ENCODE measurements around the gene PPP2R3C. TPM values are rescaled to one million over a fixed set of nuclear protein-coding genes. Genes with fewer than 3 reads are reported as not detected.

PPP2R3C gene
- polyA plus RNA-seq, 1 donor from 2014 or later = 91.4 TPM

- Histone ChIP-seq H3K27me3 (ENCODE audit: insufficient read depth, low read depth, low read length) (no peaks in the 10 kb centered on the region), H3K4me2 (ENCODE audit: low read length) (no peak overlapping the region), H3K9me2 (ENCODE audit: insufficient read depth, low read length) (no peaks in the 10 kb centered on the region), H3K36me3 (ENCODE audit: insufficient read depth, low read length) (no peaks in the 10 kb centered on the region), H3K4me3 (ENCODE audit: low read length) (no peak overlapping the region), H3K9me3 (ENCODE audit: low read length) (no peaks in the 10 kb centered on the region), H3K27ac (ENCODE audit: low read length) (no peak overlapping the region), H2AFZ (ENCODE audit: low read depth, low read length) (no peak overlapping the region), H3K79me2 (replicated peaks; ENCODE audit: insufficient read depth, low read length) (no peaks in the 10 kb centered on the region), H3K9ac (ENCODE audit: low read length) (no peak overlapping the region), H3F3A (ENCODE audit: insufficient read depth, low read length, poor library complexity, severe bottlenecking) (no peaks in the 10 kb centered on the region), H4K20me1 (ENCODE audit: insufficient read depth) (no peaks in the 10 kb centered on the region)
- no peak for TF ChIP-seq CTCF (IDR thresholded peaks at IDR 0.05; ENCODE audit: poor library complexity, severe bottlenecking)
- TF ChIP-seq EZH2 (IDR thresholded peaks at IDR 0.05; ENCODE audit: borderline replicate concordance, insufficient read depth, low read length, poor library complexity, severe bottlenecking) = no peak
- no peak for TF ChIP-seq SMC3 (conservative IDR thresholded peaks at IDR 0.05; ENCODE audit: poor library complexity)
- no peak for TF ChIP-seq EP300 (conservative IDR thresholded peaks at IDR 0.05; ENCODE audit: poor library complexity, severe bottlenecking)
- no peak for TF ChIP-seq RAD21 (conservative IDR thresholded peaks at IDR 0.05)
- TF ChIP-seq POLR2AphosphoS5 (IDR thresholded peaks at IDR 0.05) = no peak
- TF ChIP-seq TAF1 (IDR thresholded peaks at IDR 0.05; ENCODE audit: low read depth) = no peak
- TF ChIP-seq, protein P1, sequence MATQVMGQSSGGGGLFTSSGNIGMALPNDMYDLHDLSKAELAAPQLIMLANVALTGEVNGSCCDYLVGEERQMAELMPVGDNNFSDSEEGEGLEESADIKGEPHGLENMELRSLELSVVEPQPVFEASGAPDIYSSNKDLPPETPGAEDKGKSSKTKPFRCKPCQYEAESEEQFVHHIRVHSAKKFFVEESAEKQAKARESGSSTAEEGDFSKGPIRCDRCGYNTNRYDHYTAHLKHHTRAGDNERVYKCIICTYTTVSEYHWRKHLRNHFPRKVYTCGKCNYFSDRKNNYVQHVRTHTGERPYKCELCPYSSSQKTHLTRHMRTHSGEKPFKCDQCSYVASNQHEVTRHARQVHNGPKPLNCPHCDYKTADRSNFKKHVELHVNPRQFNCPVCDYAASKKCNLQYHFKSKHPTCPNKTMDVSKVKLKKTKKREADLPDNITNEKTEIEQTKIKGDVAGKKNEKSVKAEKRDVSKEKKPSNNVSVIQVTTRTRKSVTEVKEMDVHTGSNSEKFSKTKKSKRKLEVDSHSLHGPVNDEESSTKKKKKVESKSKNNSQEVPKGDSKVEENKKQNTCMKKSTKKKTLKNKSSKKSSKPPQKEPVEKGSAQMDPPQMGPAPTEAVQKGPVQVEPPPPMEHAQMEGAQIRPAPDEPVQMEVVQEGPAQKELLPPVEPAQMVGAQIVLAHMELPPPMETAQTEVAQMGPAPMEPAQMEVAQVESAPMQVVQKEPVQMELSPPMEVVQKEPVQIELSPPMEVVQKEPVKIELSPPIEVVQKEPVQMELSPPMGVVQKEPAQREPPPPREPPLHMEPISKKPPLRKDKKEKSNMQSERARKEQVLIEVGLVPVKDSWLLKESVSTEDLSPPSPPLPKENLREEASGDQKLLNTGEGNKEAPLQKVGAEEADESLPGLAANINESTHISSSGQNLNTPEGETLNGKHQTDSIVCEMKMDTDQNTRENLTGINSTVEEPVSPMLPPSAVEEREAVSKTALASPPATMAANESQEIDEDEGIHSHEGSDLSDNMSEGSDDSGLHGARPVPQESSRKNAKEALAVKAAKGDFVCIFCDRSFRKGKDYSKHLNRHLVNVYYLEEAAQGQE (IDR thresholded peaks at IDR 0.05; ENCODE audit: borderline replicate concordance) = no peak
- no peak for TF ChIP-seq MXI1 (conservative IDR thresholded peaks at IDR 0.05; ENCODE audit: poor library complexity, severe bottlenecking)
These were observed 43.1 kb upstream of the PPP2R3C start for GRCh38 chr14:35164849-35165248.

DNA sequence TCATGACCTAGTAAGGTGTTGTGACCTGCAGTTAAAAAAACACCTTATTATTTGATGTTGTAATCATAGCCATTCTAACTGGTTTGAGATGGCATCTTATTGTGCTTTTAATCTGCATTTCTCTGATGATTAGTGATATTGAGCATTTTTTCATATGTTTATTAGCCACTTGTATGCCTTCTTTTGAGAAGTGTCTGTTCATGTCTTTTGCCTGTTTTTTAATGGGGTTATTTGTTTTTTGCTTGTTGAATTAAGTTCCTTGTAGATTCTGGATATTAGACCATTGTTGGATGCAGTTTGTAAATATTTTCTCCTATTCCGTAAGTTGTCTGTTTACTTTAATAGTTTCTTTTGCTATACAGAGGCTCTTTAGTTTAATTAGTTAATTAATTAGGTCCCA, 41.6 kb upstream of the PPP2R3C start:
- H3K9ac ChIP-seq (ENCODE audit: low read length) = no peak overlapping the region
- H3F3A ChIP-seq (ENCODE audit: insufficient read depth, low read length, poor library complexity, severe bottlenecking) = no peaks in the 10 kb centered on the region
- TF ChIP-seq SMC3 (conservative IDR thresholded peaks at IDR 0.05; ENCODE audit: poor library complexity) (no peak), EP300 (conservative IDR thresholded peaks at IDR 0.05; ENCODE audit: poor library complexity, severe bottlenecking) (no peak), RAD21 (conservative IDR thresholded peaks at IDR 0.05) (no peak), TAF1 (IDR thresholded peaks at IDR 0.05; ENCODE audit: low read depth) (no peak), MXI1 (conservative IDR thresholded peaks at IDR 0.05; ENCODE audit: poor library complexity, severe bottlenecking) (no peak), POLR2AphosphoS5 (IDR thresholded peaks at IDR 0.05) (no peak), EZH2 (IDR thresholded peaks at IDR 0.05; ENCODE audit: borderline replicate concordance, insufficient read depth, low read length, poor library complexity, severe bottlenecking) (no peak), CTCF (IDR thresholded peaks at IDR 0.05; ENCODE audit: poor library complexity, severe bottlenecking) (no peak)
- TF ChIP-seq, protein P1 (IDR thresholded peaks at IDR 0.05; ENCODE audit: borderline replicate concordance) = no peak
- H3K27me3 ChIP-seq (ENCODE audit: insufficient read depth, low read depth, low read length) = no peaks in the 10 kb centered on the region
- H3K9me2 ChIP-seq (ENCODE audit: insufficient read depth, low read length) = no peaks in the 10 kb centered on the region
- no peak overlapping the region for H3K4me2 ChIP-seq (ENCODE audit: low read length)
- H3K4me3 ChIP-seq (ENCODE audit: low read length) = no peak overlapping the region
- H3K36me3 ChIP-seq (ENCODE audit: insufficient read depth, low read length) = no peaks in the 10 kb centered on the region
- H3K79me2 ChIP-seq (replicated peaks; ENCODE audit: insufficient read depth, low read length) = no peaks in the 10 kb centered on the region
- no peaks in the 10 kb centered on the region for H4K20me1 ChIP-seq (ENCODE audit: insufficient read depth)
- H3K9me3 ChIP-seq (ENCODE audit: low read length) = no peaks in the 10 kb centered on the region
- H2AFZ ChIP-seq (ENCODE audit: low read depth, low read length) = no peak overlapping the region
- no peak overlapping the region for H3K27ac ChIP-seq (ENCODE audit: low read length)
